ENCODE results near the gene SLC25A48.

DNA sequence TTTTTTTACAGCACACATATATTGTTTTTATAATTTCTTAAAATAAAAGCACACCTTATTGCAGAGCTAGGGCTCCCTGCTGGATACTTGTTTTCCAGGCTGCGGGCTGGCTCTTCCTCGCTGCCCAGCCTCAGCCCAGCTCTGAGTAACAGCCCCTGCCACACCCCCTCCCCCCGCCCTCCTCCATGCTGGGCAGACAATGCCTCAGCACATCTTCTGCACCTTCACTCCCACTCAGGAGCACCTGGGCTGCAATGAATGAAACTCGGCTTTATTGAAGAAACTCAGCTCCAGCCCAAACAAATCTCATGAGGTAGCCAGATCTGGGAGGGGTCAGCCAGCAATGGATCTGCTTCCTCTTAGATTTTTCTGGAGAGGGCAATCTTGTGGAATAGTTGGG is 51.7 kb downstream of the SLC25A48 start:
- TF ChIP-seq, protein P1, sequence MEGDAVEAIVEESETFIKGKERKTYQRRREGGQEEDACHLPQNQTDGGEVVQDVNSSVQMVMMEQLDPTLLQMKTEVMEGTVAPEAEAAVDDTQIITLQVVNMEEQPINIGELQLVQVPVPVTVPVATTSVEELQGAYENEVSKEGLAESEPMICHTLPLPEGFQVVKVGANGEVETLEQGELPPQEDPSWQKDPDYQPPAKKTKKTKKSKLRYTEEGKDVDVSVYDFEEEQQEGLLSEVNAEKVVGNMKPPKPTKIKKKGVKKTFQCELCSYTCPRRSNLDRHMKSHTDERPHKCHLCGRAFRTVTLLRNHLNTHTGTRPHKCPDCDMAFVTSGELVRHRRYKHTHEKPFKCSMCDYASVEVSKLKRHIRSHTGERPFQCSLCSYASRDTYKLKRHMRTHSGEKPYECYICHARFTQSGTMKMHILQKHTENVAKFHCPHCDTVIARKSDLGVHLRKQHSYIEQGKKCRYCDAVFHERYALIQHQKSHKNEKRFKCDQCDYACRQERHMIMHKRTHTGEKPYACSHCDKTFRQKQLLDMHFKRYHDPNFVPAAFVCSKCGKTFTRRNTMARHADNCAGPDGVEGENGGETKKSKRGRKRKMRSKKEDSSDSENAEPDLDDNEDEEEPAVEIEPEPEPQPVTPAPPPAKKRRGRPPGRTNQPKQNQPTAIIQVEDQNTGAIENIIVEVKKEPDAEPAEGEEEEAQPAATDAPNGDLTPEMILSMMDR (conservative IDR thresholded peaks at IDR 0.05; ENCODE audit: low read length), result no peak
- TF ChIP-seq EZH2phosphoT487 (IDR thresholded peaks at IDR 0.05; ENCODE audit: borderline replicate concordance), result no peak
